Measurements from ENCODE around the gene MTUS2. TPM values are rescaled to one million over a fixed set of nuclear protein-coding genes. Genes with fewer than 3 reads are reported as not detected.

MTUS2 gene
- total and polyA plus RNA-seq, 2 donors (not counting 3 experiments of a cell fraction or from before 2014, with no cell fraction given) = not detected

DNA sequence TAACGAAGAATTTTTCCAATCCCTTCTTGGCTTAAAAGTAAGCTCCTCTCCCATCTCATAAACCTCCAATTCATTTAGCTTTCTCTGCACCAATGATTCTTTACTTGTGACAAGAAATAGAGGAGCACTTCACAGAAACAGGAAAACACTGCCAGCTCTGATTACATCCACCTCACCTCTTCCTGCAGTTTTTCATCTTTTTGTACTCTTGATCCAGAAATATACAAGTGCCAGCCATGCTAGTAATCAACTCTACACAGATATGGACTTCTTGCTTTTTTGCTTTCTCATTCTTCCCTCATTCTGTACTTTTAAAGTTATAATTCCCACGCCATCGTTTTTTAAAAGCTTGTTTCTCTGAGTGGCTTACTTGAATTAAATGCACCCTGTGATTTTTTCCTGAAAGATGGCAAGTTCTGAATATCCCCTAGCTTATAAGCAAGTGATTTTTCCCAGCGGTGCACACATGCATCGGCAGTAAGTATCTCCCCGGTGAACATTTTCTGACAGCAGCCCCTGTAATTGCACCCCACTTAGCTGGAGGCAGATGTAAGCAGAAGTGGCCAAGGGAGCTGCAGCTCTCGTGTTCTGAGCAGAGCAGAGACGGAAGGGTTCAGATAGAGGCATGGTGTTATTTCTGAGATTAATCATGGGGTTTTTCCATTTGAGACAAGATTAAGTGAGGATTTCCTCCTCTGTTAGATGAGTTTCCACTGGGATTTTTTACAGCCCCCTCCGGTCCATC, 434.7 kb downstream of the MTUS2 start:
- Histone ChIP-seq H2AFZ (ENCODE audit: low read depth, low read length) (no peak overlapping the region), H3K4me1 (ENCODE audit: control insufficient read depth, extremely low read depth, insufficient read depth, low read length) (no peaks in the 10 kb centered on the region), H4K20me1 (replicated peaks; ENCODE audit: control insufficient read depth, extremely low read depth, insufficient read depth, low read length) (no peaks in the 10 kb centered on the region), H3K27me3 (ENCODE audit: control insufficient read depth in 2 of 2, insufficient read depth in 2 of 2, low read length in 2 of 2) (no peaks in the 10 kb centered on the region), H3K4me3 (replicated peaks in 1 of 3; ENCODE audit: insufficient read depth in 1 of 3, low read depth in 1 of 3, low read length in 3 of 3) (no peak overlapping the region), H3K4me2 (ENCODE audit: insufficient read depth, low read length) (no peak overlapping the region), H3K36me3 (ENCODE audit: control insufficient read depth in 2 of 2, extremely low read depth in 1 of 2, insufficient read depth in 2 of 2, low read length in 2 of 2) (no peaks in the 10 kb centered on the region), H3K9ac (replicated peaks; ENCODE audit: extremely low read depth, insufficient read depth, low read length) (no peak overlapping the region), H3K9me3 (replicated peaks; ENCODE audit: control insufficient read depth, insufficient read depth, low read length) (peaks cover 1% of the 10 kb centered on the region), H3K27ac (ENCODE audit: insufficient read depth, low read depth, low read length) (no peak overlapping the region), H3K9me1 (replicated peaks; ENCODE audit: control insufficient read depth, extremely low read depth, insufficient read depth, low read length) (no peaks in the 10 kb centered on the region), H3K79me2 (ENCODE audit: control insufficient read depth, insufficient read depth, low read length) (no peaks in the 10 kb centered on the region)
- POLR2A ChIA-PET = no interaction called here
- DNase-seq (ENCODE audit: low read depth, low spot score) (no peak), FAIRE-seq (no peak)
- intact Hi-C loops (cut with micrococcal nuclease) (no loop called here), dilution Hi-C loops (cut with MboI; ENCODE audit: extremely low pct_ligation_motif_present, low sequenced_read_pairs) (no loop called here)
- no TSS peak for BruUV-seq (replicated peaks)
- TF ChIP-seq MYC (IDR thresholded peaks at IDR 0.05; ENCODE audit: low read depth, low read length) (no peak), GATA2 (IDR thresholded peaks at IDR 0.05; ENCODE audit: insufficient read depth, insufficient read length, low read depth, low read length) (no peak), POLR2A (IDR thresholded peaks at IDR 0.05; ENCODE audit: low read depth, low read length) (no peak), MAX (IDR thresholded peaks at IDR 0.05; ENCODE audit: insufficient read depth, insufficient read length) (no peak), EZH2 (IDR thresholded peaks at IDR 0.05; ENCODE audit: borderline replicate concordance, low read depth, low read length, severe bottlenecking) (no peak), POLR2AphosphoS5 (IDR thresholded peaks at IDR 0.05; ENCODE audit: insufficient read depth, low read depth, low read length) (no peak), FOS (IDR thresholded peaks at IDR 0.05; ENCODE audit: borderline replicate concordance, insufficient read depth, low read length) (no peak), JUN (IDR thresholded peaks at IDR 0.05; ENCODE audit: borderline replicate concordance, insufficient read depth, insufficient read length, low read depth) (no peak)
- TF ChIP-seq, protein P1, sequence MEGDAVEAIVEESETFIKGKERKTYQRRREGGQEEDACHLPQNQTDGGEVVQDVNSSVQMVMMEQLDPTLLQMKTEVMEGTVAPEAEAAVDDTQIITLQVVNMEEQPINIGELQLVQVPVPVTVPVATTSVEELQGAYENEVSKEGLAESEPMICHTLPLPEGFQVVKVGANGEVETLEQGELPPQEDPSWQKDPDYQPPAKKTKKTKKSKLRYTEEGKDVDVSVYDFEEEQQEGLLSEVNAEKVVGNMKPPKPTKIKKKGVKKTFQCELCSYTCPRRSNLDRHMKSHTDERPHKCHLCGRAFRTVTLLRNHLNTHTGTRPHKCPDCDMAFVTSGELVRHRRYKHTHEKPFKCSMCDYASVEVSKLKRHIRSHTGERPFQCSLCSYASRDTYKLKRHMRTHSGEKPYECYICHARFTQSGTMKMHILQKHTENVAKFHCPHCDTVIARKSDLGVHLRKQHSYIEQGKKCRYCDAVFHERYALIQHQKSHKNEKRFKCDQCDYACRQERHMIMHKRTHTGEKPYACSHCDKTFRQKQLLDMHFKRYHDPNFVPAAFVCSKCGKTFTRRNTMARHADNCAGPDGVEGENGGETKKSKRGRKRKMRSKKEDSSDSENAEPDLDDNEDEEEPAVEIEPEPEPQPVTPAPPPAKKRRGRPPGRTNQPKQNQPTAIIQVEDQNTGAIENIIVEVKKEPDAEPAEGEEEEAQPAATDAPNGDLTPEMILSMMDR (IDR thresholded peaks at IDR 0.05; ENCODE audit: extremely low read depth in 1 of 2, insufficient read depth in 1 of 2, low read depth in 1 of 2, low read length in 2 of 2) = no peak
- CTCF ChIA-PET = no interaction called here
